CD4-positive, alpha-beta T cell treated with Interleukin-1 beta for 1 hour (primary cell): ENCODE measurements around the gene BTBD2.

Experiments used
- DNase-seq, 2 donors: peaks; one replicate each; pipeline ENCODE4 v3.0.0-alpha.2; 2020 to 2022

Gene BTBD2

GRCh38 chr19:1956868-1957492 is 58.5 kb downstream of the BTBD2 start:
- no peak for DNase-seq

- no peak for DNase-seq
Observed at GRCh38 chr19:1956122-1956494, 59.4 kb downstream of the BTBD2 start.

GRCh38 chr19:1955171-1956121 is 60.1 kb downstream of the BTBD2 start:
- DNase-seq: no peak

- no peak for DNase-seq
Observed at GRCh38 chr19:1954532-1954933, 61.0 kb downstream of the BTBD2 start.

GRCh38 chr19:1953441-1954094 is 61.9 kb downstream of the BTBD2 start:
- no peak for DNase-seq

GRCh38 chr19:1953037-1953436 is 62.5 kb downstream of the BTBD2 start:
- DNase-seq: no peak

GRCh38 chr19:1952635-1953034 is 62.9 kb downstream of the BTBD2 start:
- no peak for DNase-seq

- DNase-seq: no peak
Observed at GRCh38 chr19:1950640-1951039, 64.9 kb downstream of the BTBD2 start.

- DNase-seq: no peak
Observed at GRCh38 chr19:1949304-1950101, 66.0 kb downstream of the BTBD2 start.

- DNase-seq: no peak
Observed at GRCh38 chr19:1947651-1948209, 67.8 kb downstream of the BTBD2 start.

GRCh38 chr19:1945899-1946298 is 69.6 kb downstream of the BTBD2 start:
- peak in 1 of 2 donors; percentile 40 for DNase-seq

- DNase-seq: no peak
Observed at GRCh38 chr19:1944916-1945561, 70.5 kb downstream of the BTBD2 start.

GRCh38 chr19:1944088-1944915 is 71.2 kb downstream of the BTBD2 start:
- DNase-seq: peak in 1 of 2 donors; percentile 23

- no peak for DNase-seq
Observed at GRCh38 chr19:1943661-1944087, 71.8 kb downstream of the BTBD2 start.

GRCh38 chr19:1942934-1943555 is 72.5 kb downstream of the BTBD2 start:
- DNase-seq: peak in 1 of 2 donors; percentile 32

GRCh38 chr19:1942078-1942933 is 73.2 kb downstream of the BTBD2 start:
- DNase-seq: peak; percentile 88

- DNase-seq: no peak
Observed at GRCh38 chr19:1941146-1942077, 74.1 kb downstream of the BTBD2 start, which contains the start of gene CSNK1G2. Gene CSNK1G2 (plus strand): TSS chr19:1941172. CDS start chr19:1969773, 28,601 bp downstream.

GRCh38 chr19:1938071-1938470 is 77.4 kb downstream of the BTBD2 start:
- DNase-seq: no peak
